DOHH2 (cell line): ENCODE measurements around the gene TSPAN32.

Experiments
- H3F3A ChIP-seq: fragments of 200-600 bp; sonication (generic), shearing (Covaris generic); 2 replicates; pipeline ENCODE4 v1.6.0; 2016; ENCODE audit warnings: antibody characterized with exemption, mild to moderate bottlenecking; ENCODE audit not compliant: control insufficient read depth, insufficient read depth
- H3K27ac ChIP-seq: fragments of 200-600 bp; sonication (generic); 2 replicates; pipeline ENCODE4 v1.5.1; 2014; ENCODE audit warnings: low read depth, mild to moderate bottlenecking, low read length, moderate library complexity
- H3K27me3 ChIP-seq: fragments of 200-600 bp; sonication (generic); 2 replicates; pipeline ENCODE4 v1.6.1; 2014; ENCODE audit warnings: mild to moderate bottlenecking, low read length, mixed read lengths; ENCODE audit not compliant: control insufficient read depth
- H3K36me3 ChIP-seq: fragments of 200-600 bp; sonication (generic); 2 replicates; pipeline ENCODE4 v1.6.1; 2014; ENCODE audit warnings: mild to moderate bottlenecking, low read length, moderate library complexity, mixed read lengths; ENCODE audit not compliant: control insufficient read depth
- H3K4me1 ChIP-seq: fragments of 200-600 bp; sonication (generic); 2 replicates; pipeline ENCODE4 v1.6.1; 2014; ENCODE audit warnings: mild to moderate bottlenecking, low read length, mixed read lengths; ENCODE audit not compliant: control insufficient read depth
- H3K4me2 ChIP-seq: fragments of 200-600 bp; sonication (generic); 2 replicates; pipeline ENCODE4 v1.6.0; 2014; ENCODE audit warnings: mild to moderate bottlenecking, low read length, moderate library complexity
- H3K4me3 ChIP-seq: fragments of 200-600 bp; sonication (generic); 2 replicates; pipeline ENCODE4 v1.5.1; 2014; ENCODE audit warnings: mild to moderate bottlenecking, low read length, mixed read lengths
- H3K79me2 ChIP-seq: fragments of 200-600 bp; sonication (generic); 2 replicates; pipeline ENCODE4 v1.6.1; 2014; ENCODE audit warnings: mild to moderate bottlenecking, low read length, mixed read lengths; ENCODE audit not compliant: control insufficient read depth
- H3K9me2 ChIP-seq: fragments of 200-600 bp; sonication (generic); replicated peaks from 2 replicates; pipeline ENCODE4 v1.6.1; 2014; ENCODE audit warnings: mild to moderate bottlenecking, low read length, mixed read lengths; ENCODE audit not compliant: control insufficient read depth
- H3K9me3 ChIP-seq: fragments of 200-600 bp; sonication (generic); 2 replicates; pipeline ENCODE4 v1.6.1; 2014; ENCODE audit warnings: antibody characterized with exemption, low read length, mixed read lengths; ENCODE audit not compliant: control insufficient read depth, insufficient read depth
- H4K20me1 ChIP-seq: fragments of 200-600 bp; sonication (generic); 2 replicates; pipeline ENCODE4 v1.6.0; 2014; ENCODE audit warnings: low read depth, mild to moderate bottlenecking, antibody characterized with exemption, low read length, moderate library complexity; ENCODE audit not compliant: control insufficient read depth, insufficient read depth
- EZH2phosphoT487 ChIP-seq: fragments of 200-600 bp; sonication (generic); IDR thresholded peaks from 2 replicates; pipeline ENCODE4 v1.6.1; 2017; ENCODE audit warnings: borderline replicate concordance, mild to moderate bottlenecking, antibody characterized with exemption, low read length, moderate library complexity, mixed read lengths
- TF ChIP-seq, protein P1 (sequence below): fragments of 200-600 bp; sonication (generic); IDR thresholded peaks from one replicate; pipeline ENCODE4 v1.5.1; 2014; ENCODE audit warnings: antibody characterized with exemption, mild to moderate bottlenecking, low read depth, low read length; ENCODE audit not compliant: poor library complexity, severe bottlenecking

Gene TSPAN32

DNA sequence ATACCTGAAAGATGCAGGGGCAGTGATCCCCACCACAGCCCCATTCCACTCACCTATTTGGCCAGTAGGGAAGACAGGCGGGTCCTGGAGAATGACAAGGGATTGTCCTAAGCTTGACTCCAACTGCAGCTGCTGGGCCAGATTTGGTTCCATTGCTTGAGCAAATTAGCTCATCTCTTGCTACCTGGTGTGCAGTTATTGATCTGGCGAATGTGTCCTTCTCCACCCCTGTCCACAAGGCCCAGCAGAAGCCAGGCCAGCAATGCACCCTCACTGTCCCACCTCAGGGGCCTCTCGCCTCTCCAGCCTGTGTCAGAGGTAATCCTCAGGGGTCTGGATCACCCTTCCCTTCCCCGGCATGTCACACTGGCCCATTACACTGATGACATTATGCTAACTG lies 23.3 kb downstream of the TSPAN32 start:
- H3K36me3 ChIP-seq, result no peaks in the 10 kb centered on the region
- H3K4me1 ChIP-seq, result no peaks in the 10 kb centered on the region
- H3K27me3 ChIP-seq, result no peaks in the 10 kb centered on the region
- no peaks in the 10 kb centered on the region for H3K9me3 ChIP-seq
- H3K4me2 ChIP-seq, result no peak overlapping the region
- no peak overlapping the region for H3K27ac ChIP-seq
- no peak overlapping the region for H3K4me3 ChIP-seq
- no peak for TF ChIP-seq EZH2phosphoT487
- TF ChIP-seq, protein P1, sequence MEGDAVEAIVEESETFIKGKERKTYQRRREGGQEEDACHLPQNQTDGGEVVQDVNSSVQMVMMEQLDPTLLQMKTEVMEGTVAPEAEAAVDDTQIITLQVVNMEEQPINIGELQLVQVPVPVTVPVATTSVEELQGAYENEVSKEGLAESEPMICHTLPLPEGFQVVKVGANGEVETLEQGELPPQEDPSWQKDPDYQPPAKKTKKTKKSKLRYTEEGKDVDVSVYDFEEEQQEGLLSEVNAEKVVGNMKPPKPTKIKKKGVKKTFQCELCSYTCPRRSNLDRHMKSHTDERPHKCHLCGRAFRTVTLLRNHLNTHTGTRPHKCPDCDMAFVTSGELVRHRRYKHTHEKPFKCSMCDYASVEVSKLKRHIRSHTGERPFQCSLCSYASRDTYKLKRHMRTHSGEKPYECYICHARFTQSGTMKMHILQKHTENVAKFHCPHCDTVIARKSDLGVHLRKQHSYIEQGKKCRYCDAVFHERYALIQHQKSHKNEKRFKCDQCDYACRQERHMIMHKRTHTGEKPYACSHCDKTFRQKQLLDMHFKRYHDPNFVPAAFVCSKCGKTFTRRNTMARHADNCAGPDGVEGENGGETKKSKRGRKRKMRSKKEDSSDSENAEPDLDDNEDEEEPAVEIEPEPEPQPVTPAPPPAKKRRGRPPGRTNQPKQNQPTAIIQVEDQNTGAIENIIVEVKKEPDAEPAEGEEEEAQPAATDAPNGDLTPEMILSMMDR, result no peak
- H3F3A ChIP-seq, result no peaks in the 10 kb centered on the region
- no peaks in the 10 kb centered on the region for H4K20me1 ChIP-seq
- no peaks in the 10 kb centered on the region for H3K9me2 ChIP-seq
- H3K79me2 ChIP-seq, result no peaks in the 10 kb centered on the region

DNA sequence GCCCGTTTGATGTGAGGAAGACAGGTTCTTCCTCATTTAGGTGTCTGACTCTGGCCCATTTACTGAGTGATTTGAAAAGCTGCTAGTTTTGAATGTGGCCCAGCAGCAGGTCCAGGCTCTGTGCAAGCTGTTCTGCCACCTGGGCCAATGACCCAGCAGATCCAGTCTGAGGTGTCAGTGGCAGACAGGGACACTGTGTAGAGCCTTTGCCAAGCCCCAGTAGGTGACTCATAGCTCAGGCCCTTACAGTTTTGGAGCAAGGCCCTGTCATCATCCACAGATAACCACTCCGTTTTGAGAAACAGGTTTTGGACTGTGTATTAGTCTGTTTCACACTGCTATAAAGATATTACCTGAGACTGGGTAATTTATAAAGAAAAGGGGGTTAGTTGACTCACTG lies 23.9 kb downstream of the TSPAN32 start:
- Histone ChIP-seq H3K4me3 (no peak overlapping the region), H4K20me1 (no peaks in the 10 kb centered on the region), H3K9me3 (peaks cover 1% of the 10 kb centered on the region; the same call in 1 of the 2 replicates), H3K27ac (no peak overlapping the region), H3K27me3 (no peaks in the 10 kb centered on the region), H3K9me2 (no peaks in the 10 kb centered on the region), H3K79me2 (no peaks in the 10 kb centered on the region), H3K36me3 (no peaks in the 10 kb centered on the region), H3K4me1 (no peaks in the 10 kb centered on the region), H3F3A (no peaks in the 10 kb centered on the region), H3K4me2 (no peak overlapping the region)
- TF ChIP-seq EZH2phosphoT487, result no peak
- TF ChIP-seq, protein P1, result no peak

DNA sequence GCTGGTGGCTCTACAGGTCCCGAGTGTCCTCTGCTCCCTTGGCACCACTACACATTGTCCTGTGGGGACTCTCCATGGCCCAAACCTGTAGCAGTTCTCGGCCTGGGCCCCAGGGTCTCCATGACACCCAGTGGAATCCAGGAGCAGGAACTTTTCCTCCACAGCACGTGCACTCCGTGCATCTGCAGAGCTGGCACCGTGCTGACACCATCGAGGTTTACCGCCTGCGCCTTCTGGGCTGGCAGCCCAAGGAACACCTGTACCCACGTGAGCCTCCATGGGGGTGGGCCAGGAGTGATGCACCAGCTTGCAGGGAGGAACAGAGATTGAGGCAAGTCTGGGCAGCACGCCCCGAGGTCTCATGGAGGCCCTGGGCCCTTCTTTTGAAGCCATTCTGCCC lies 25.2 kb downstream of the TSPAN32 start:
- Histone ChIP-seq H3F3A (no peaks in the 10 kb centered on the region), H3K27ac (no peak overlapping the region), H3K36me3 (no peaks in the 10 kb centered on the region), H3K4me2 (no peak overlapping the region), H3K9me3 (peaks cover 5% of the 10 kb centered on the region; the same call in 1 of the 2 replicates), H3K4me3 (no peak overlapping the region), H3K9me2 (no peaks in the 10 kb centered on the region), H4K20me1 (no peaks in the 10 kb centered on the region), H3K4me1 (no peaks in the 10 kb centered on the region), H3K27me3 (no peaks in the 10 kb centered on the region), H3K79me2 (no peaks in the 10 kb centered on the region)
- TF ChIP-seq EZH2phosphoT487, result no peak
- TF ChIP-seq, protein P1, result no peak

DNA sequence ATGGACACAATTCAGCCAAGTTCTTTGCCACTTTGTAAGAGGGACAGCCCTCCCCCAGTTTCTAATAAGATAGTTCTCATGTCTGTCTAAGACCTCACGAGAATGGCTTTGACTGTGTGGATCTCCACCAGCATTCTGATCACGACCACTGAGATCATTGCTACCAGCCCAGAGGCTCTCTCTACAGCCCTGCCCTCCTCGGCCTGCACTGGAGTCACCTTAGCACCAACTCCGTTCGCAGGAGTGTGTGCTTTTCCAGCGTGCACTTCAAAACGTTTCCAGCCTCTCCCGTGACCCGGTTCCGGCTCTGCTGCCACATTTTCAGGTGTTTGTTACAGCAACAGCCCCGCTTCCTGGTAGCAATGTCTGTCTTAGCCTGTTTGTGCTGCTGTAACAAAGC lies 26.2 kb downstream of the TSPAN32 start:
- H3F3A ChIP-seq, result no peaks in the 10 kb centered on the region
- H3K36me3 ChIP-seq, result no peaks in the 10 kb centered on the region
- no peak overlapping the region for H3K27ac ChIP-seq
- H4K20me1 ChIP-seq, result no peaks in the 10 kb centered on the region
- H3K4me2 ChIP-seq, result no peak overlapping the region
- peaks cover 5% of the 10 kb centered on the region; the same call in 1 of the 2 replicates for H3K9me3 ChIP-seq
- no peak overlapping the region for H3K4me3 ChIP-seq
- H3K79me2 ChIP-seq, result no peaks in the 10 kb centered on the region
- H3K4me1 ChIP-seq, result no peaks in the 10 kb centered on the region
- no peaks in the 10 kb centered on the region for H3K9me2 ChIP-seq
- TF ChIP-seq, protein P1, result no peak
- TF ChIP-seq EZH2phosphoT487, result no peak
- no peaks in the 10 kb centered on the region for H3K27me3 ChIP-seq
